Fibroblast of lung (primary cell): Measurements from ENCODE around the gene FCRLB.

Experiments used
- CTCF ChIP-seq, 2 donors: IDR thresholded peaks in 1 of 2; conservative IDR thresholded peaks in 1 of 2; 1 replicate in 1 of 2; 2 replicates in 1 of 2; pipeline ENCODE4 v1.5.1; 2011 to 2012; ENCODE audit warnings: low read length in 2 of 2, control low read depth in 1 of 2, inconsistent platforms in 1 of 2, low read depth in 1 of 2, mild to moderate bottlenecking in 1 of 2
- EZH2 ChIP-seq: IDR thresholded peaks from 2 replicates; pipeline ENCODE4 v1.5.1; 2012; ENCODE audit warnings: low read length, control low read depth, mild to moderate bottlenecking; ENCODE audit errors: missing control alignments

DNA sequence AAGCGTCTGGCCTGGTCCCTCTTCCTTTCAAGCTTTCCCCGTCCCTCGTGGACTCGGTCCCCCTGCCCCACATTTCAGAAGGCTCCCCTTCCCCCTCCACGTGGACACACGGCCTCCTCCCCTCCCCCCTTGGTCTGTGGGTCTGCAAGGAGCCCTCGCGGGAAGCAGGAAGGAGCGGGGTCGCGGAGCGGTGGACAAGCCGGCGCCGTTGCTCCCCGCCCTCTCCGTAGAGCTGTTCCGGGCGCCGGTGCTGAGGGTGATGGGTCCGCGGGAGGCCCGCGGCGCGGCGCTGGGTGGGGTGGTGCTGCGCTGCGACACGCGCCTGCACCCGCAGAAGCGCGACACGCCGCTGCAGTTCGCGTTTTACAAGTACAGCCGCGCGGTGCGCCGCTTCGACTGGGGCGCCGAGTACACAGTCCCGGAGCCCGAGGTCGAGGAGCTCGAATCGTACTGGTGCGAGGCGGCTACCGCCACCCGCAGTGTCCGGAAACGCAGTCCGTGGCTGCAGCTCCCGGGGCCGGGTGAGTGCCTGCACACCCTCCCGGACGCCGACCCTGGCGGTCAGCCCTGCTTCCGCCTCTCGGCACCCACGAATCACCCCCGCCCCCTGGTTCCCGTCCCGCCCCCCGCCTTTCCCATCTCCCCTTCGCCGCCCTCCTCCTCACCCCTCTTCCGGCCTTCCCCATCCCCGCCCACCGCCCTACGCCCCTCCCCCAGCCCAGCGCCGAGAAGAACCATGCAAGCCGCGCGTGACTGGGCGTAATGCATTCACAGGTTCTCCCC lies 5.3 kb downstream of the FCRLB start:
- TF ChIP-seq CTCF (conservative IDR thresholded peaks at IDR 0.05 in 1 of 2, IDR thresholded peaks at IDR 0.05 in 1 of 2; ENCODE audit: low read depth in 1 of 2, low read length in 2 of 2) (no peak), EZH2 (no peak)
